ENCODE data around the gene MAPK4.
"Not testable (repeated sequence)": the region's sequence is repeated elsewhere in the genome, so short reads cannot be mapped to it uniquely, and the experiment has no call there.

The MAPK4 gene

GRCh38 chr18:50607378-50607926, 47.6 kb downstream of the MAPK4 start:
- no peaks in the 10 kb centered on the region for H3K4me1 ChIP-seq (ENCODE audit: control insufficient read depth, insufficient read depth, low read length, unreplicated experiment)
- no peak overlapping the region for H3K27ac ChIP-seq (ENCODE audit: low read depth, low read length)
- no peak overlapping the region for H3K4me3 ChIP-seq (ENCODE audit: low read depth, low read length)
- H3K27me3 ChIP-seq (ENCODE audit: insufficient read depth, low read length): peaks cover 7% of the 10 kb centered on the region; the same call in 1 of the 2 replicates
- H2AFZ ChIP-seq (ENCODE audit: low read length, unreplicated experiment): no peak overlapping the region
- no peaks in the 10 kb centered on the region for H3K36me3 ChIP-seq (ENCODE audit: insufficient read depth, low read length)
- no peaks in the 10 kb centered on the region for H3K79me2 ChIP-seq (ENCODE audit: control insufficient read depth, insufficient read depth, low read length, unreplicated experiment)

- H3K27ac ChIP-seq (ENCODE audit: low read depth, low read length); H3K4me1 ChIP-seq (ENCODE audit: control insufficient read depth, insufficient read depth, low read length, unreplicated experiment); H3K27me3 ChIP-seq (ENCODE audit: insufficient read depth, low read length); H3K36me3 ChIP-seq (ENCODE audit: insufficient read depth, low read length); H3K4me3 ChIP-seq (ENCODE audit: low read depth, low read length); H2AFZ ChIP-seq (ENCODE audit: low read length, unreplicated experiment); H3K79me2 ChIP-seq (ENCODE audit: control insufficient read depth, insufficient read depth, low read length, unreplicated experiment): not testable (repeated sequence)
Observed at GRCh38 chr18:50609171-50609570, 49.3 kb downstream of the MAPK4 start.

DNA sequence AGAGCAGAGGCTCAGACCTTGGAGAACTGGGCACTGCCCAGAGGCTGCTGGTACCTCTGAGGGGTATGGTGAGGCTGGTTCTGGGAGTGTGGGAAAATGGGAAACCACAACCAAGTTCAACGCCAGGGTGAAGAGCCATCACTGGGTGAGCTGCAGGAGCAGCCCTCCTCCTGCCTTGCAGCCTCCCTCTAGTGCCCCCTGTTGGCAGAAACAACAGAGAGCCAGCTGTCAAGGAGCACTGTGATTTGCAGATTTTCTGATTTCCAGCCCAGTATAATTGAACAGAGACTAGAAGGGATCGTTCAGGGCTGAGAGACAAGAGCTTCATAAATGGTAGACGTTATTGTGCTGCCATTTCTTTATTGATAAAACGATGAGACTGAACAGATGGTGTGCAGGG, 50.5 kb downstream of the MAPK4 start:
- Histone ChIP-seq H3K36me3 (ENCODE audit: insufficient read depth, low read length) (no peaks in the 10 kb centered on the region), H2AFZ (ENCODE audit: low read length, unreplicated experiment) (no peak overlapping the region), H3K4me1 (ENCODE audit: control insufficient read depth, insufficient read depth, low read length, unreplicated experiment) (no peaks in the 10 kb centered on the region), H3K27ac (ENCODE audit: low read depth, low read length) (no peak overlapping the region), H3K79me2 (ENCODE audit: control insufficient read depth, insufficient read depth, low read length, unreplicated experiment) (no peaks in the 10 kb centered on the region), H3K27me3 (ENCODE audit: insufficient read depth, low read length) (peaks cover 7% of the 10 kb centered on the region; the same call in 1 of the 2 replicates), H3K4me3 (ENCODE audit: low read depth, low read length) (no peak overlapping the region)

- H3K27ac ChIP-seq (ENCODE audit: low read depth, low read length): no peak overlapping the region
- no peak overlapping the region for H2AFZ ChIP-seq (ENCODE audit: low read length, unreplicated experiment)
- H3K27me3 ChIP-seq (ENCODE audit: insufficient read depth, low read length): 0 out of 2 replicates have a peak, but pooled peaks cover 4% of the 10 kb centered on the region
- H3K4me1 ChIP-seq (ENCODE audit: control insufficient read depth, insufficient read depth, low read length, unreplicated experiment): no peaks in the 10 kb centered on the region
- no peak overlapping the region for H3K4me3 ChIP-seq (ENCODE audit: low read depth, low read length)
- no peaks in the 10 kb centered on the region for H3K79me2 ChIP-seq (ENCODE audit: control insufficient read depth, insufficient read depth, low read length, unreplicated experiment)
- no peaks in the 10 kb centered on the region for H3K36me3 ChIP-seq (ENCODE audit: insufficient read depth, low read length)
Observed at GRCh38 chr18:50611529-50611941, 51.6 kb downstream of the MAPK4 start.

GRCh38 chr18:50614838-50615237, 55.0 kb downstream of the MAPK4 start:
- peaks cover 6% of the 10 kb centered on the region; the same call in 1 of the 2 replicates for H3K27me3 ChIP-seq (ENCODE audit: insufficient read depth, low read length)
- H3K4me1 ChIP-seq (ENCODE audit: control insufficient read depth, insufficient read depth, low read length, unreplicated experiment): no peaks in the 10 kb centered on the region
- H3K4me3 ChIP-seq (ENCODE audit: low read depth, low read length): no peak overlapping the region
- no peak overlapping the region for H2AFZ ChIP-seq (ENCODE audit: low read length, unreplicated experiment)
- no peaks in the 10 kb centered on the region for H3K79me2 ChIP-seq (ENCODE audit: control insufficient read depth, insufficient read depth, low read length, unreplicated experiment)
- H3K36me3 ChIP-seq (ENCODE audit: insufficient read depth, low read length): no peaks in the 10 kb centered on the region
- no peak overlapping the region for H3K27ac ChIP-seq (ENCODE audit: low read depth, low read length)

- H3K4me3 ChIP-seq (ENCODE audit: low read depth, low read length): no peak overlapping the region
- no peaks in the 10 kb centered on the region for H3K36me3 ChIP-seq (ENCODE audit: insufficient read depth, low read length)
- H2AFZ ChIP-seq (ENCODE audit: low read length, unreplicated experiment): no peak overlapping the region
- no peak overlapping the region for H3K27ac ChIP-seq (ENCODE audit: low read depth, low read length)
- H3K79me2 ChIP-seq (ENCODE audit: control insufficient read depth, insufficient read depth, low read length, unreplicated experiment): no peaks in the 10 kb centered on the region
- H3K27me3 ChIP-seq (ENCODE audit: insufficient read depth, low read length): peaks cover 6% of the 10 kb centered on the region; the same call in 1 of the 2 replicates
- H3K4me1 ChIP-seq (ENCODE audit: control insufficient read depth, insufficient read depth, low read length, unreplicated experiment): no peaks in the 10 kb centered on the region
Observed at GRCh38 chr18:50616484-50617048, 56.7 kb downstream of the MAPK4 start.

- H3K27me3 ChIP-seq (ENCODE audit: insufficient read depth, low read length): peaks cover 6% of the 10 kb centered on the region; the same call in 1 of the 2 replicates
Observed at GRCh38 chr18:50619861-50620275, 60.0 kb downstream of the MAPK4 start.

DNA sequence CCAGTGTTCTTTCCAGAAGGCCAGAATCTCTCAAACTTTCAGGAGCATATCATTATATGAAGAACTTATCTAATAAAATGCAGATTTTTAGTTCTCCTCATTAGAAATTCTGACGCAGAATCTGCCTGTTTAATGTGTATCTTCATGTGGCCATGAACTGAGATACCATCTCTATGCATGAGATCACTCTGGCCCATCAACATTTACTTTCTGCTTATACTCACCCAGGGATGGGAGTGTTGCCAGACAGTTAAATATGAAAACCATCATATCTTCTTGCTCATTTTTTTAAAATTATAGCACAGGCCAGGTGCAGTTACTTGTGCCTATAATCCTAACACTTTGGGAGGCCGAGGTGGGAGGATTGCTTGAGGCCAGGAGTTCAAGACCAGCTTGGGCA, 60.4 kb downstream of the MAPK4 start:
- H3K36me3 ChIP-seq (ENCODE audit: insufficient read depth, low read length): no peaks in the 10 kb centered on the region
- no peak overlapping the region for H2AFZ ChIP-seq (ENCODE audit: low read length, unreplicated experiment)
- no peak overlapping the region for H3K4me3 ChIP-seq (ENCODE audit: low read depth, low read length)
- no peak overlapping the region for H3K27ac ChIP-seq (ENCODE audit: low read depth, low read length)
- no peaks in the 10 kb centered on the region for H3K79me2 ChIP-seq (ENCODE audit: control insufficient read depth, insufficient read depth, low read length, unreplicated experiment)
- no peaks in the 10 kb centered on the region for H3K4me1 ChIP-seq (ENCODE audit: control insufficient read depth, insufficient read depth, low read length, unreplicated experiment)
- peaks cover 6% of the 10 kb centered on the region; the same call in 1 of the 2 replicates for H3K27me3 ChIP-seq (ENCODE audit: insufficient read depth, low read length)

More at GRCh38 chr18:50619861-50620275, 60.0 kb downstream of the MAPK4 start:
- H3K79me2 ChIP-seq (ENCODE audit: control insufficient read depth, insufficient read depth, low read length, unreplicated experiment): no peaks in the 10 kb centered on the region
- H3K4me1 ChIP-seq (ENCODE audit: control insufficient read depth, insufficient read depth, low read length, unreplicated experiment): no peaks in the 10 kb centered on the region
- no peak overlapping the region for H2AFZ ChIP-seq (ENCODE audit: low read length, unreplicated experiment)
- no peaks in the 10 kb centered on the region for H3K36me3 ChIP-seq (ENCODE audit: insufficient read depth, low read length)
- no peak overlapping the region for H3K4me3 ChIP-seq (ENCODE audit: low read depth, low read length)
- no peak overlapping the region for H3K27ac ChIP-seq (ENCODE audit: low read depth, low read length)

DNA sequence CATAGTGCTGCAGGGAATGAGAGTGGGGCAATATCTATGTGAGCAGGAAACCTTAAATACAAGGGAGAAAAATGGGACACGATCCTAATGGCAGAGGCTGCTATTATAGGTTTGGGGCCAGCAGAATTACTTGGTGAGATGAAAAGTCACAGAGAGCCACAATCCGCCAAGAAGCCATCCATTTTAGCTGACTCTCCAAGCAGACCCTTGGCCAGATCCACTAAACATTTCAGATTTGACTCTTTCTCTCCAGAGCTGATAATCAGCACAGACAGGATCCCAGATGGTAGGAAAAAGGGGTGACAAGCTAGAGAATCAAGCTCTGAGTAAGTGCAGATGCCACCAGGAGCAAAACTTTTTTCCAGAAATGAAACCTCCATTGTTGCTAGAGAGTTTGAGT, 61.5 kb downstream of the MAPK4 start:
- H3K27me3 ChIP-seq (ENCODE audit: insufficient read depth, low read length): peaks cover 6% of the 10 kb centered on the region; the same call in 1 of the 2 replicates
- H3K27ac ChIP-seq (ENCODE audit: low read depth, low read length): no peak overlapping the region
- H2AFZ ChIP-seq (ENCODE audit: low read length, unreplicated experiment): no peak overlapping the region
- no peaks in the 10 kb centered on the region for H3K36me3 ChIP-seq (ENCODE audit: insufficient read depth, low read length)
- H3K4me1 ChIP-seq (ENCODE audit: control insufficient read depth, insufficient read depth, low read length, unreplicated experiment): no peaks in the 10 kb centered on the region
- H3K4me3 ChIP-seq (ENCODE audit: low read depth, low read length): no peak overlapping the region
- no peaks in the 10 kb centered on the region for H3K79me2 ChIP-seq (ENCODE audit: control insufficient read depth, insufficient read depth, low read length, unreplicated experiment)

DNA sequence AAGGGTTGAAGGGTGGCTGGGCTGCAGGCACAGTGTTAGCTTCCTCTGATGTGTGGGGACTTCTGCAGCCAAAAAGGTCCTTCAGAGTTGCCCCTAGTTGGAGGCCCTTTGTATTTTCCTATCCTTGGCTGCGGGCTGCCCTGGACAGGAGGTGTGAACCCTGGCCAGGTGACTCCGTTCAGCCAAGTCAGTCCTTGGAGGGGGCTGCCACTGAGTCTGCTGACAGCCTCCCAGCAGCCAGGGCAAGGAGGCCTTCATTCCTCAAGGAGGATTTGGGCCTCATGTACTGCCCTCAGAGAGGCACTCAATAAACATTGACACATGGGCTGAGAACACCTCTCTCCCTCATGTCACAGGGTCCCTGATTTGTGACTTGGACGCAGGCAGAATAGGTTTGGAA, 62.4 kb downstream of the MAPK4 start:
- Histone ChIP-seq H3K79me2 (ENCODE audit: control insufficient read depth, insufficient read depth, low read length, unreplicated experiment) (no peaks in the 10 kb centered on the region), H3K27me3 (ENCODE audit: insufficient read depth, low read length) (peaks cover 5% of the 10 kb centered on the region; the same call in 1 of the 2 replicates), H3K36me3 (ENCODE audit: insufficient read depth, low read length) (no peaks in the 10 kb centered on the region), H3K27ac (ENCODE audit: low read depth, low read length) (no peak overlapping the region), H3K4me1 (ENCODE audit: control insufficient read depth, insufficient read depth, low read length, unreplicated experiment) (no peaks in the 10 kb centered on the region), H2AFZ (ENCODE audit: low read length, unreplicated experiment) (no peak overlapping the region), H3K4me3 (ENCODE audit: low read depth, low read length) (no peak overlapping the region)

DNA sequence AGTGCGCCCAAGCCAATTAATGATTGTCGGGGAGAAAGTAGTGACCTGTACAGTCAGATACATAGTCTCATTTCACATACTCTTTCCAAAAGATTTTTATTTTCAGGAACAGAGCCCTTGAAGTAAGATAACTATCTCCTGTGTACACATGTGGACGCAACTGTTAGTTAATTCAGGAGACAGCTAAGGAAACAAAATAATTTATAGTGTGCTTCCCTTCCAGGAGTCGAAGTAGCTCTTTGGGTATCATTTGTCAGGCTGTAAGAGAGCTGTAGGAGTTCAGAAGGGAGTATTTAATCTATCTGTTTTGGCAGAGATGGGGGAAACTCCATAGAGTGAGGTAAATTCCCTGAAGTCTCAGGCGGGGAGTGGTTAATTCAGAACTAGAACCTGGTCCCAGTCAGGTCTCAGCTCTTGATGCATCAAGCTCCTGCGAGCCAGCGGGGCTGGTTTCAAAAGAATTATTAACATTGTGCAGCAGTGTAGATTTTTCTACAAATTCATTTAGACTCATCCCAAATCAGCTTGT, 63.0 kb downstream of the MAPK4 start:
- Histone ChIP-seq H3K4me3 (ENCODE audit: low read depth, low read length) (no peak overlapping the region), H2AFZ (ENCODE audit: low read length, unreplicated experiment) (no peak overlapping the region), H3K36me3 (ENCODE audit: insufficient read depth, low read length) (no peaks in the 10 kb centered on the region), H3K4me1 (ENCODE audit: control insufficient read depth, insufficient read depth, low read length, unreplicated experiment) (no peaks in the 10 kb centered on the region), H3K27me3 (ENCODE audit: insufficient read depth, low read length) (no peaks in the 10 kb centered on the region), H3K27ac (ENCODE audit: low read depth, low read length) (no peak overlapping the region), H3K79me2 (ENCODE audit: control insufficient read depth, insufficient read depth, low read length, unreplicated experiment) (no peaks in the 10 kb centered on the region)

All from ACC112 (cell line).